AG10803 (cell line): ENCODE results near the gene GOLGA8K.
"Not testable (repeated sequence)": the region's sequence is repeated elsewhere in the genome, so short reads cannot be mapped to it uniquely, and the experiment has no call there.

Experiments
- DNase-seq: peaks from one replicate; pipeline ENCODE4 v3.0.0; 2010; ENCODE audit warnings: low read depth
- H3K4me3 ChIP-seq: 2 replicates; pipeline ENCODE4 v1.5.1; 2011; ENCODE audit warnings: mild to moderate bottlenecking, low read length, control low read depth
- TF ChIP-seq, protein P1 (sequence below): conservative IDR thresholded peaks from 2 replicates; pipeline ENCODE4 v1.5.1; 2011; ENCODE audit warnings: mild to moderate bottlenecking, low read length, control low read depth, inconsistent platforms

The GOLGA8K gene, protein sequence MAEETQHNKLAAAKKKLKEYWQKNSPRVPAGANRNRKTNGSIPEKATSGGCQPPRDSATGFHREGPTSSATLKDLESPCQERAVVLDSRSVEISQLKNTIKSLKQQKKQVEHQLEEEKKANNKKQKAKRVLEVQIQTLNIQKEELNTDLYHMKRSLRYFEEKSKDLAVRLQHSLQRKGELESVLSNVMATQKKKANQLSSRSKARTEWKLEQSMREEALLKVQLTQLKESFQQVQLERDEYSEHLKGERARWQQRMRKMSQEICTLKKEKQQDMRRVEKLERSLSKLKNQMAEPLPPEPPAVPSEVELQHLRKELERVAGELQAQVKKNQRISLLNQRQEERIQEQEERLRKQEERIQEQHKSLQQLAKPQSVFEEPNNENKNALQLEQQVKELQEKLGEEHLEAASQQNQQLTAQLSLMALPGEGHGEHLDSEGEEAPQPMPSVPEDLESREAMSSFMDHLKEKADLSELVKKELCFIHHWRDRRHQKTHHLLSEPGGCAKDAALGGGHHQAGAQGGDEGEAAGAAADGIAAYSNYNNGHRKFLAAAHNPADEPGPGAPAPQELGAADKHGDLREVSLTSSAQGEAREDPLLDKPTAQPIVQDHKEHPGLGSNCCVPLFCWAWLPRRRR

DNA sequence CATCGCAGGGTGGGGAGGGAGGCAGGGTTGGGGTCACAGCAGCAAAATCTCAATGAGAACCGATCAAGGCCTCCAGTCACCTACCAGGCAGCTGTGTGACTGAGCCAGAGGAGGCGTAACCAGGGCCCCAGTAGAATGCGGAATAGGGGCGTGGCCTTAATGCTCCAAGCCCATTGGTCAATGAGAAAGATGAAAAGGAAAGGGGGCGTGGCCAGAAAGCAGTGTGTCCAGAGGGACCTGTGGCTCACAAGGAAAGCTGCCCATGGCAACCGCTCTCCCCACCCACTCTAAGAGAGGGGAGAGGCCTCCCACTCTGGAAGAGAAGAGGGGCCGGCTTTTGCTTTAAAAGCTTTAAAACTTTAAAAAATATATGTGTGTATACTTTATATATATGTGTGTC lies at the start of gene GOLGA8K:
TSS of gene GOLGA8K (minus strand) at position 101 of the 400 bp plus-strand sequence. CDS start at position 3, 98 bp downstream.
- not testable (repeated sequence) for DNase-seq, H3K4me3 ChIP-seq

DNA sequence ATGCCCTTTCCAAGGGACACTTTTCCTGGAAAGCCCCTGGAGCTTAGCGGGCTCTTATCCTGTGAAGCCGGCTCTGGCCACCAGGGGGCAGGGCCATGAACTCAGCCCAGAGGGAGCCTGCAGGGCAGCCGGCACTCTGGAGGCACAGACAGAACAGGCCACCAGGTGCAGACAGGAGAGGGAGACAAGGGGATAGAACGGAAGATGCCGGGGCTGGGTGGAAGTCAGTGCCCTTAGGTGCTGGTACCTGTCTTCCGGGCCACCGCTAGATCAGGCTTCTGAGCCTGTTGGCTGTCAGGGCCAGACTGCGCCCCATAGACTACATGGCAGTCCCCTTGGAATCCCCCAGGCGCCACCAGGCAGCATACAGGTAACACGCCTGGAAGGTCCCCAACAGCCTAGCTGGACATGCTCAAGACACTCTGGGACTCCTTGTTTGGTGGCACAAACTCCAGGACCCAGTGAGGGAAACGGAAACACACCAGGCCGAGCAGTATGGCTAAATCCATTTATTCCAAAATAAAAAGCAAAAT lies 37.4 kb upstream of the GOLGA8K start:
- DNase-seq, H3K4me3 ChIP-seq: not testable (repeated sequence)

- H3K4me3 ChIP-seq, DNase-seq: not testable (repeated sequence)
Measured at GRCh38 chr15:32434102-32434963, 31.2 kb upstream of the GOLGA8K start.

DNA sequence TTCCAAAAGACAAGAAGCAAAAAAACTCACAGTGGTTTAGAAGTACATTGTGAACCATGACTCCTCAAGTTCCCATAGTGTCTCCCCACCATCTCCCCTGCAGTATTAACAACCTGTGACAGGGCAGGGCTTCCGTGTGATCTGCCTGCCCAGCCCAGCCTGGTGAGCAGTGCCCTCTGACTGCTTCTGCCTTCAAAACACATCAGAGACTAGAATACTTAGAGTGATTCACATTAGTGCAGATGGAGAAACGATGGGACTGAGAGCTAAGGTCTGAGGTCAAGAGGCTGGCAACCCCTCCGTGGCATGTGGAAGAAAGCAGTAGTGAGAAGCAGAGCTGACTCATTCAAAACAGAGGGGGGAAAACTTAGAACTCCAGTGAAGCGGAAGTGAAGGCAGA lies 24.5 kb upstream of the GOLGA8K start:
- H3K4me3 ChIP-seq, DNase-seq: not testable (repeated sequence)

- not testable (repeated sequence) for DNase-seq
Measured at GRCh38 chr15:32426511-32426910, 23.4 kb upstream of the GOLGA8K start.

GRCh38 chr15:32407903-32408302 lies 4.8 kb upstream of the GOLGA8K start:
- not testable (repeated sequence) for H3K4me3 ChIP-seq, DNase-seq
- TF ChIP-seq, protein P1, sequence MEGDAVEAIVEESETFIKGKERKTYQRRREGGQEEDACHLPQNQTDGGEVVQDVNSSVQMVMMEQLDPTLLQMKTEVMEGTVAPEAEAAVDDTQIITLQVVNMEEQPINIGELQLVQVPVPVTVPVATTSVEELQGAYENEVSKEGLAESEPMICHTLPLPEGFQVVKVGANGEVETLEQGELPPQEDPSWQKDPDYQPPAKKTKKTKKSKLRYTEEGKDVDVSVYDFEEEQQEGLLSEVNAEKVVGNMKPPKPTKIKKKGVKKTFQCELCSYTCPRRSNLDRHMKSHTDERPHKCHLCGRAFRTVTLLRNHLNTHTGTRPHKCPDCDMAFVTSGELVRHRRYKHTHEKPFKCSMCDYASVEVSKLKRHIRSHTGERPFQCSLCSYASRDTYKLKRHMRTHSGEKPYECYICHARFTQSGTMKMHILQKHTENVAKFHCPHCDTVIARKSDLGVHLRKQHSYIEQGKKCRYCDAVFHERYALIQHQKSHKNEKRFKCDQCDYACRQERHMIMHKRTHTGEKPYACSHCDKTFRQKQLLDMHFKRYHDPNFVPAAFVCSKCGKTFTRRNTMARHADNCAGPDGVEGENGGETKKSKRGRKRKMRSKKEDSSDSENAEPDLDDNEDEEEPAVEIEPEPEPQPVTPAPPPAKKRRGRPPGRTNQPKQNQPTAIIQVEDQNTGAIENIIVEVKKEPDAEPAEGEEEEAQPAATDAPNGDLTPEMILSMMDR: peak; percentile 32

More at GRCh38 chr15:32426511-32426910, 23.4 kb upstream of the GOLGA8K start:
- not testable (repeated sequence) for H3K4me3 ChIP-seq

- DNase-seq, H3K4me3 ChIP-seq: not testable (repeated sequence)
Measured at GRCh38 chr15:32396522-32396921, 6.6 kb downstream of the GOLGA8K start.

- not testable (repeated sequence) for DNase-seq
Measured at GRCh38 chr15:32394745-32395144, 8.3 kb downstream of the GOLGA8K start.

DNA sequence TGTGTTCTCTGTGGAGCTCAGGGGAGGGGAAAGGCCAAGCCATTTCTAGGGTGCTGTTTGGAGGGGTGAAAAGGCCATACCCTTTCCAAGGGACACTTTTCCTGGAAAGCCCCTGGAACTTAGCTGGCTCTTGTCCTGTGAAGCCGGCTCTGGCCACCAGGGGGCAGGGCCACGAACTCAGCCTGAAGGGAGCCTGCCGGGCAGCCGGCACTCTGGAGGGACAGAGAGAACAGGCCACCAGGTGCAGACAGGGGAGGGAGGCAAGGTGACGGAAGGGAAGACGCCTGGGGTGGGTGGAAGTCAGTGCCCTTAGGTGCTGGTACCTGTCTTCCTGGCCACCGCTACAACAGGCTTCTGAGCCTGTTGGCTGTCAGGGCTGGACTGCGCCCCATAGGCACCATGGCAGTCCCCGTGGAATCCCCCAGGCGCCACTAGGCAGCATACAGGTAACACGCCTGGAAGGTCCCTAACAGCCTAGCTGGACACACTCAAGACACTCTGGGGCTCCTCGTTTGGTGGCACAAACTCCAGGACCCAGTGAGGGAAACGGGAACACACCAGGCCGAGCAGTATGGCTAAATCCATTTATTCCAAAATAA lies 14.9 kb downstream of the GOLGA8K start:
- not testable (repeated sequence) for DNase-seq, H3K4me3 ChIP-seq

More at GRCh38 chr15:32394745-32395144, 8.3 kb downstream of the GOLGA8K start:
- not testable (repeated sequence) for H3K4me3 ChIP-seq

GRCh38 chr15:32385823-32386495 lies 17.1 kb downstream of the GOLGA8K start:
- H3K4me3 ChIP-seq, DNase-seq: not testable (repeated sequence)

GRCh38 chr15:32374185-32374584 lies 28.9 kb downstream of the GOLGA8K start:
- not testable (repeated sequence) for H3K4me3 ChIP-seq, DNase-seq

DNA sequence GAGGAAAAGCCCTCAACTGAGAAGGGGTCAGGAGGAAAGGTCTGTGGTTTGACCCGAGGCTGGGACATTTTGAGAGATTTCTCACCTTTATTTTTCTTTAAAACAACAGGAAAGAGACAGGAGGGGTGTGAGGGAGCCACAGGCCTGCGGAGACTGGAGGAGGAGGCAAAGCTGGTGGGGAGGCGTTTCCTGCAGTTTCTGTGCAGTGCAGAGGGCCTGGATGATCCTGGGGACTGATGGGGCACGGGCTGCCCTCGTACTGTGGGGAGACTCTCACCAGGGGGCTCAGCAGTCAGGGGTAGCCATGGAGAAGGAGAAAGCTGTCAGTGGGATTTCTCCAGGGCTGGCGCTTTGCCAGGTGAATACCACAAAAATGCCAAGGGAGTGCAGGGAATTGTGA lies 29.4 kb downstream of the GOLGA8K start:
- not testable (repeated sequence) for DNase-seq, H3K4me3 ChIP-seq

DNA sequence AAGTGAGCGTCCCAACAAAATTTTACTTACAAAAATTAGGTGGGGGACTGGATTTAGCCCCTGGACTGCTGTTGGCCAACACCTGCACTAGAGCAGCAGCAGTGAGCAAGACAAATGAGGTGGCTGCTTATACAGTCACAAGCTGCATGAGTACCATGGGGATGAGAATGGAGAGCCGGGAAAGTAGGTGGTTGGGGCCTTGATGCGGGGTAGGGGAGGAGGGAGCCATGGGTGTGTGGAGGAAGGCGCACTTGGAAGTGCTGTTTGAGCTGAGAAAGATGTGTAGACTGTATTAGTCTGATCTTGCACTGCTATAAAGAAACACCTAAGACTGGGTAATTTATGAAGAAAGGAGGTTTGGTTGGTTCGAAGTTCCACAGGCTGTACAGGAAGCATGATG lies 31.0 kb downstream of the GOLGA8K start:
- DNase-seq, H3K4me3 ChIP-seq: not testable (repeated sequence)

DNA sequence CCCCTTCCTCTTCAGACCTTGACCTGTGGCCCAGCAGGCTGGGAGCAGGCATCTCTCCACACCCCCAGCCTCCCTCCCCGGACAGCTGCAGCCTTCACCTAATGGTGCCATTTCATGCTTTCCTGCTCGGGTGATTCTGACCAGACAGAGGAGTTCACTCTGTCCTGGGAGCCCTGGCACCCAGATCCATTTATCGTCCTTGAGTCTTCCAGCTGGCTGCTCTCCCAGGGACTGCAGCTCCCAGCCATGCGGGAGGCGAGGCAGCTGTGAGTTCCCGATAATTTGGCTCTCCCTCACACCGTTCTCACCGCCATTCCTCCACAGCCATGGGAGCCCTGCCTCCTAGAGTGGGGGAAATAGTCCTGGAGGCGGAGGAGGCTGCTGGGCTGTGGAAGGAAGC lies 32.6 kb downstream of the GOLGA8K start:
- H3K4me3 ChIP-seq, DNase-seq: not testable (repeated sequence)

DNA sequence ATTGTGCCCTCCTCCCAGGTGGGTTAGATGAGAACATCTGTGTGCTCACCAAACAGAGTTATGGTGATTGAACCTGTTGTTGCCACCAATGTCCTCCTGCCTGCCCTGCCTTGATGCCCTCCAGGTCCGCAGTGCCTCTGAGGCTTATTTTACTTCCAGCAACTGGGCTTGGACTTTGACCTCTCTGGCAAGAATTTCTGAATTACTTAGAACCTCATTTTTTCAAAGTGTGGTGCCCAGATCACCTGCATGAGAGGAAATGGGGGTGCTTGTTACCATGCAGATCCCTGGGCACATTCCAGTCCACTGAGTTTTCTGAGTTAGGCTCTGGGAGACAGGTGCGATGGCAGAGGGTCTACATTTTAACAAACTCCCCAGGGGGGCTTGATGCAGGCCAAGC lies 33.0 kb downstream of the GOLGA8K start:
- not testable (repeated sequence) for H3K4me3 ChIP-seq, DNase-seq

- H3K4me3 ChIP-seq, DNase-seq: not testable (repeated sequence)
Measured at GRCh38 chr15:32366492-32366891, 36.6 kb downstream of the GOLGA8K start.

GRCh38 chr15:32365955-32366354 lies 37.1 kb downstream of the GOLGA8K start:
- H3K4me3 ChIP-seq, DNase-seq: not testable (repeated sequence)
